HG03135 (cell line): ENCODE results near the gene RACGAP1.

Experiments used
- ATAC-seq: cut with Tn5 transposase; IDR thresholded peaks from one replicate; pipeline ENCODE4 v1.9.1; 2021; ENCODE audit warnings: mild to moderate bottlenecking, moderate library complexity; ENCODE audit not compliant: unreplicated experiment

The RACGAP1 gene

GRCh38 chr12:50057000-50057841 is 31.9 kb upstream of the RACGAP1 start, which contains the start of gene ASIC1:
ASIC1 (plus strand) TSS chr12:50057596; CDS start chr12:50058767, 1,171 bp downstream.
- ATAC-seq = no peak

- no peak for ATAC-seq
Observed at GRCh38 chr12:50056639-50056976, 31.3 kb upstream of the RACGAP1 start.

- no peak for ATAC-seq
Observed at GRCh38 chr12:50055831-50056638, 30.7 kb upstream of the RACGAP1 start.

GRCh38 chr12:50053583-50053982 is 28.3 kb upstream of the RACGAP1 start:
- no peak for ATAC-seq

- ATAC-seq = no peak
Observed at GRCh38 chr12:50052964-50053363, 27.7 kb upstream of the RACGAP1 start.

- ATAC-seq = no peak
Observed at GRCh38 chr12:50052544-50052943, 27.2 kb upstream of the RACGAP1 start.

GRCh38 chr12:50051101-50051806 is 26.0 kb upstream of the RACGAP1 start:
- ATAC-seq = no peak

- ATAC-seq = no peak
Observed at GRCh38 chr12:50050410-50051098, 25.3 kb upstream of the RACGAP1 start.

- ATAC-seq = no peak
Observed at GRCh38 chr12:50050119-50050385, 24.8 kb upstream of the RACGAP1 start.

- no peak for ATAC-seq
Observed at GRCh38 chr12:50049254-50050118, 24.2 kb upstream of the RACGAP1 start.

- no peak for ATAC-seq
Observed at GRCh38 chr12:50047693-50048250, 22.5 kb upstream of the RACGAP1 start.

GRCh38 chr12:50043854-50044253 is 18.6 kb upstream of the RACGAP1 start:
- no peak for ATAC-seq

GRCh38 chr12:50043308-50043707 is 18.0 kb upstream of the RACGAP1 start:
- ATAC-seq = no peak

- ATAC-seq = no peak
Observed at GRCh38 chr12:50042693-50043092, 17.4 kb upstream of the RACGAP1 start.

GRCh38 chr12:50041962-50042361 is 16.7 kb upstream of the RACGAP1 start:
- no peak for ATAC-seq

- no peak for ATAC-seq
Observed at GRCh38 chr12:50041062-50041860, 16.0 kb upstream of the RACGAP1 start.

- no peak for ATAC-seq
Observed at GRCh38 chr12:50040657-50041056, 15.4 kb upstream of the RACGAP1 start.

- ATAC-seq = peak; percentile 65
Observed at GRCh38 chr12:50039151-50039835, 14.0 kb upstream of the RACGAP1 start.
